A172 (cell line): ENCODE results near the gene COL2A1. TPM values are rescaled to one million over a fixed set of nuclear protein-coding genes. Genes with fewer than 3 reads are reported as not detected.

Experiments
- DNase-seq: peaks from one replicate; pipeline ENCODE4 v3.0.0-alpha.2; 2015; ENCODE audit warnings: low spot score
- total RNA-seq: library from RNA; depleted of rRNA; stranded (reverse); fragments of >200 nt; shearing (Covaris generic); gene quantifications from 2 replicates; pipeline ENCODE4 v1.2.3, GENCODE V29; 2014; rRNA removed

The COL2A1 gene
- total RNA-seq, result not detected in 2 replicates

- no peak for DNase-seq
Observed at GRCh38 chr12:48004053-48004941, at the start of gene COL2A1. COL2A1 (minus strand) TSS chr12:48004476; CDS start chr12:48004321, 155 bp downstream.

- no peak for DNase-seq
Observed at GRCh38 chr12:48053883-48054282, 49.6 kb upstream of the COL2A1 start.

- DNase-seq, result no peak
Observed at GRCh38 chr12:48053122-48053521, 48.8 kb upstream of the COL2A1 start.

GRCh38 chr12:48051681-48052080 is 47.4 kb upstream of the COL2A1 start:
- DNase-seq, result no peak

- no peak for DNase-seq
Observed at GRCh38 chr12:48050174-48050573, 45.9 kb upstream of the COL2A1 start.

- DNase-seq, result no peak
Observed at GRCh38 chr12:48045965-48046518, 41.8 kb upstream of the COL2A1 start.

GRCh38 chr12:48045061-48045846 is 41.0 kb upstream of the COL2A1 start:
- no peak for DNase-seq

GRCh38 chr12:48044396-48044795 is 40.1 kb upstream of the COL2A1 start:
- no peak for DNase-seq

GRCh38 chr12:48043771-48044170 is 39.5 kb upstream of the COL2A1 start:
- DNase-seq, result no peak

- DNase-seq, result no peak
Observed at GRCh38 chr12:48041591-48042423, 37.5 kb upstream of the COL2A1 start.

GRCh38 chr12:48040354-48040753 is 36.1 kb upstream of the COL2A1 start:
- no peak for DNase-seq

- no peak for DNase-seq
Observed at GRCh38 chr12:48039151-48039550, 34.9 kb upstream of the COL2A1 start.

GRCh38 chr12:48038085-48038484 is 33.8 kb upstream of the COL2A1 start:
- DNase-seq, result no peak

GRCh38 chr12:48037267-48037915 is 33.1 kb upstream of the COL2A1 start:
- DNase-seq, result no peak

GRCh38 chr12:48036818-48037217 is 32.5 kb upstream of the COL2A1 start:
- no peak for DNase-seq

GRCh38 chr12:48034835-48035805 is 30.8 kb upstream of the COL2A1 start:
- no peak for DNase-seq

GRCh38 chr12:48033451-48033850 is 29.2 kb upstream of the COL2A1 start:
- DNase-seq, result no peak

GRCh38 chr12:48032597-48032996 is 28.3 kb upstream of the COL2A1 start:
- DNase-seq, result no peak

GRCh38 chr12:48031135-48031960 is 27.1 kb upstream of the COL2A1 start:
- DNase-seq, result no peak
